CD4-positive, alpha-beta T cell treated with Interleukin-17A for 1 hour (primary cell): ENCODE results near the gene SLC25A33.
"Not testable (repeated sequence)": the region's sequence is repeated elsewhere in the genome, so short reads cannot be mapped to it uniquely, and the experiment has no call there.

Experiments used
- DNase-seq: peaks from one replicate; pipeline ENCODE4 v3.0.0-alpha.2; 2020

The SLC25A33 gene

GRCh38 chr1:9539829-9540550 is 725 bp downstream of the SLC25A33 start:
- peak; percentile 61 for DNase-seq

- no peak for DNase-seq
These were observed 3.2 kb downstream of the SLC25A33 start for GRCh38 chr1:9542430-9542829.

GRCh38 chr1:9544926-9545325 is 5.7 kb downstream of the SLC25A33 start:
- DNase-seq = no peak

GRCh38 chr1:9549955-9550546 is 10.8 kb downstream of the SLC25A33 start:
- DNase-seq = no peak

GRCh38 chr1:9551984-9552383 is 12.7 kb downstream of the SLC25A33 start:
- DNase-seq = no peak

GRCh38 chr1:9553736-9554144 is 14.5 kb downstream of the SLC25A33 start:
- DNase-seq = no peak

- DNase-seq = no peak
These were observed 16.7 kb downstream of the SLC25A33 start for GRCh38 chr1:9555942-9556341.

- DNase-seq = no peak
These were observed 18.4 kb downstream of the SLC25A33 start for GRCh38 chr1:9557624-9558023.

GRCh38 chr1:9558271-9558945 is 19.1 kb downstream of the SLC25A33 start:
- no peak for DNase-seq

- no peak for DNase-seq
These were observed 19.8 kb downstream of the SLC25A33 start for GRCh38 chr1:9558946-9559545.

- DNase-seq = peak; percentile 45
These were observed 20.4 kb downstream of the SLC25A33 start for GRCh38 chr1:9559673-9560072.

GRCh38 chr1:9560090-9560489 is 20.8 kb downstream of the SLC25A33 start:
- not testable (repeated sequence) for DNase-seq

GRCh38 chr1:9561429-9561828 is 22.2 kb downstream of the SLC25A33 start:
- peak; percentile 35 for DNase-seq

GRCh38 chr1:9569267-9569666 is 30.0 kb downstream of the SLC25A33 start:
- DNase-seq = no peak

GRCh38 chr1:9570886-9571529 is 31.7 kb downstream of the SLC25A33 start:
- not testable (repeated sequence) for DNase-seq

- peak; percentile 25 for DNase-seq
These were observed 34.5 kb downstream of the SLC25A33 start for GRCh38 chr1:9573723-9574122.

GRCh38 chr1:9575486-9575885 is 36.2 kb downstream of the SLC25A33 start:
- no peak for DNase-seq

GRCh38 chr1:9576903-9577302 is 37.6 kb downstream of the SLC25A33 start:
- DNase-seq = no peak

- no peak for DNase-seq
These were observed 38.2 kb downstream of the SLC25A33 start for GRCh38 chr1:9577423-9577822.

- DNase-seq = no peak
These were observed 41.7 kb downstream of the SLC25A33 start for GRCh38 chr1:9580942-9581341.

- no peak for DNase-seq
These were observed 47.0 kb downstream of the SLC25A33 start for GRCh38 chr1:9586147-9586766.

GRCh38 chr1:9588551-9589143 is 49.4 kb downstream of the SLC25A33 start, which contains the start of gene TMEM201:
Gene TMEM201 (plus strand): TSS chr1:9588911. CDS start chr1:9588931, 20 bp downstream.
- peak; percentile 94 for DNase-seq
